ENCODE measurements around the gene NDUFS5.

GRCh38 chr1:39044762-39045161 is 18.6 kb downstream of the NDUFS5 start:
- TF ChIP-seq, protein P1, sequence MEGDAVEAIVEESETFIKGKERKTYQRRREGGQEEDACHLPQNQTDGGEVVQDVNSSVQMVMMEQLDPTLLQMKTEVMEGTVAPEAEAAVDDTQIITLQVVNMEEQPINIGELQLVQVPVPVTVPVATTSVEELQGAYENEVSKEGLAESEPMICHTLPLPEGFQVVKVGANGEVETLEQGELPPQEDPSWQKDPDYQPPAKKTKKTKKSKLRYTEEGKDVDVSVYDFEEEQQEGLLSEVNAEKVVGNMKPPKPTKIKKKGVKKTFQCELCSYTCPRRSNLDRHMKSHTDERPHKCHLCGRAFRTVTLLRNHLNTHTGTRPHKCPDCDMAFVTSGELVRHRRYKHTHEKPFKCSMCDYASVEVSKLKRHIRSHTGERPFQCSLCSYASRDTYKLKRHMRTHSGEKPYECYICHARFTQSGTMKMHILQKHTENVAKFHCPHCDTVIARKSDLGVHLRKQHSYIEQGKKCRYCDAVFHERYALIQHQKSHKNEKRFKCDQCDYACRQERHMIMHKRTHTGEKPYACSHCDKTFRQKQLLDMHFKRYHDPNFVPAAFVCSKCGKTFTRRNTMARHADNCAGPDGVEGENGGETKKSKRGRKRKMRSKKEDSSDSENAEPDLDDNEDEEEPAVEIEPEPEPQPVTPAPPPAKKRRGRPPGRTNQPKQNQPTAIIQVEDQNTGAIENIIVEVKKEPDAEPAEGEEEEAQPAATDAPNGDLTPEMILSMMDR (IDR thresholded peaks at IDR 0.05), result no peak
- no peak for TF ChIP-seq SIN3A (IDR thresholded peaks at IDR 0.05; ENCODE audit: borderline replicate concordance, insufficient read depth, low read depth, low read length)

Data from Panc1 (cell line).